ENCODE measurements around the gene COL6A5.
"Not testable (repeated sequence)": the region's sequence is repeated elsewhere in the genome, so short reads cannot be mapped to it uniquely, and the experiment has no call there.

Gene COL6A5

DNA sequence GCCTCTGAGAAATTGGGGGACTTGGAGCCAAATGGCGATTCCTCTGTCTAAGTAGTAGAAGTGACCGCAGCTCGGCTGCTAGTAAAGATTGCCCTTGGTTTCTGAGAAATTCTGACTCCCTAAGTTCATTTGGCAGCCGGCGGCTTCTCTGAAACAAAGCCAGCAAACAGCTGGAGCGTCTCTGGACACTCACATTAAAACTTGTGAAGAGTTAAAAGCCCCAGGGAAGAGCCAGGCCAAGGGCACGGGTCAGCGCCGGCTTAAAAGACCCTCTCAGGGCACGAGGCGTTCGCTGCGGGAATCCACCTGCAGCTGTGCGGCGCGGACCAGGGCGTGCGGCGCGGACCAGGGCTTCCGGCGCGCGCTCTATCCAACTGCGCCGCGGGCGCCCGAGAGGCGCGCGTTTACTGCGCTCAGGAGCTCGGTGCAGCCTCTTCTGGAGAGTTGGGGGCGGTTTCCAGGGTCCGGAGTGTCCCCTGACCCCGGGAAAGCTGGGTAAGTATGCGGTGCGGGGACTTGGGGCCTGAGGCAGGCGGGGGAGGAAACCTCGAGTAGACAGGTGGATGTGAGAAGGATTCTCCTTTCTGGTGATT lies at the start of gene COL6A5:
TSS of gene COL6A5 (plus strand) at position 186 of the 593 bp plus-strand sequence. CDS start 27,967 bp downstream, outside the sequence.
- DNase-seq, result peak; percentile 41

- DNase-seq, result no peak
These were observed 45.9 kb upstream of the COL6A5 start for GRCh38 chr3:130299531-130299930.

GRCh38 chr3:130300888-130301287 lies 44.6 kb upstream of the COL6A5 start:
- no peak for DNase-seq

DNA sequence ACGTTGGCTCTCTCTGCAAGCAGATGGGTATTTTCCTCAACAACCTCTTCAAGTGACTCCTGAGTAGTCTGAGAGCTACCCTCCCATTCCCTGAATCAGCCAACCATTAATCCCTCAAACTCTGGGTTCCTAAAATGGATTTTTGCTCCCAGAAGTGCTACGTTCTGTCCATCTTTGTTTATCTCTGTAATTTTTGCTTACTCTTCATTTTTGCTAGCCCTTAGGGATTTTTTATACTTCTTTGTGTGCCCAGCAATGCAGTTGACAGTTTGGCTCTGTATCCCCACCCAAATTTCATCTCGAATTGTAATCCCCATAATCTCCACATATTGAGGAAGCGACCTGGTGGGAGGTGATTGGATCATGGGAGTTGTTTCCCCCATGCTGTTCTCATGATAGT lies 35.4 kb upstream of the COL6A5 start:
- DNase-seq, result no peak

DNA sequence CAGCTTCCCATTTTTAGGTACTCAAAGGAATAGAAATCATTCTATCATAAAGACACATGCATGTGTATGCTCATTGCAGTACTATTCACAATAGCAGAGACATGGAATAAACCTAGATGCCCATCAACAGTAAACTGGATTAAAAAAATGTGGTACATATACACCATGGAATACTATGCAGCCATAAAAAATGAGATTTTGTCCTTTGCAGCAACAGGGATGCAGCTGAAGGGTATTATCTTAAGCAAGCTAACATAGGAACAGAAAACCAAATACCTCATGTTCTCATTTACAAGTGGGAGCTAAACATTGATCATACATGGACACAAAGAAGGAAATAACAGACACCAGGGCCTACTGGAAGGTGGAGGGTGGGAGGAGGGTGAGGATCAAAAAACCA lies 33.1 kb upstream of the COL6A5 start:
- no peak for DNase-seq

DNA sequence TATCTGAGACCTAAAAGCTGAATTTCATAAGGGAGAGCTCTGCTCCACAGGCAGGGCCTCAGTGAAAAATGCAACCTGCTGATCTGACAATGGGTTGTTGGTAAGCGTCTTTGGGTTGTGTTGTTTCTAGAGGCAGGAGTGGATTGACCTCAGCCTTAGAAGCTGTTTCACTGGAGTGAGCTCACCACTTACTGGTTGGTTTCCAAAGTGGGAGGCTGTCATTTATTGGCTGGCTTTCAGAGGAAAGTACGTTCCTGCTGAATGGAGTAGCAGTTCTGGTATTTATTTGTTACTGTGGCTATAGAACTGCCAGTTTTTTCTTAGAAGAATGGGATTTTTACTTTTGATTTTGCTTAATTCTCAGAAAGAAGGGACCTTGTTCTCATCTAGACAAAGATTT lies 29.3 kb upstream of the COL6A5 start:
- DNase-seq, result peak; percentile 66

GRCh38 chr3:130323503-130323902 lies 22.0 kb upstream of the COL6A5 start:
- no peak for DNase-seq

- no peak for DNase-seq
These were observed 4.7 kb upstream of the COL6A5 start for GRCh38 chr3:130340766-130341165.

DNA sequence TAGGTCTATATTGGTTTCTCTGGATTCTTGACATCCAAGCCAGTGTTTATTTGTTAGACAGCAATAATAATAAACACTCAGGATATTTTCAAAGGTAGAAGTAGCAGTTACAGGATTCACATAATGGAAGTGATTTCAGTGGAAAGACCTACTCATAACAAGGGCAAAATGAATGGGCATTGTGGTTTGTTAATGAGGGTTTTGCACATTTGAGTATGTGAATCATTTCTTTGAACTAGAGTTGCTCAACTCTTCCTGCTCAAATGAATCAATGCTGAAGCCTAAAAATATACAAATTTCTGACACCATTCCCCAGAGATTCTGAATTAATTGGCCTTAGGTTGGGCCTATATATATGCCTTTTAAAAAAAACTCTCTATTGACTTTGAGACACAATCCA lies 4.1 kb upstream of the COL6A5 start:
- DNase-seq, result no peak

DNA sequence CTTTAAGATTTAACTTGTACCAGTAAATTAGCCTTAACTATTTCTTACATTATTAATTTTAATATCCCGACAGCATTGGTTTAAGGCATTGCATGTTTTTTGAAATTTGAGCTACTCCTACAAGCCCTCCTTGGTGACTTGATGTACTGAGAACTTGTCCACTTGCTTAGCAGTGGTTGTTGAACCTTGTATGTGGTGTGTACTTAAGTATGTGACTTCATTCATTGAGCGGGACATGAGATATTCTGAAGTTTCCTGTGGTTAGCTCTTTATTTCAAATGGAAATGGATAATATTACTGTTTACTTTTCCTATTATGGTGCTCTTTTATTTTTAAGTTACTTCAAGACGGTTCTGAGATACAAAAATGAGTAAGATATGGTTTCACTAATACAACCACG lies 3.6 kb upstream of the COL6A5 start:
- DNase-seq, result no peak

DNA sequence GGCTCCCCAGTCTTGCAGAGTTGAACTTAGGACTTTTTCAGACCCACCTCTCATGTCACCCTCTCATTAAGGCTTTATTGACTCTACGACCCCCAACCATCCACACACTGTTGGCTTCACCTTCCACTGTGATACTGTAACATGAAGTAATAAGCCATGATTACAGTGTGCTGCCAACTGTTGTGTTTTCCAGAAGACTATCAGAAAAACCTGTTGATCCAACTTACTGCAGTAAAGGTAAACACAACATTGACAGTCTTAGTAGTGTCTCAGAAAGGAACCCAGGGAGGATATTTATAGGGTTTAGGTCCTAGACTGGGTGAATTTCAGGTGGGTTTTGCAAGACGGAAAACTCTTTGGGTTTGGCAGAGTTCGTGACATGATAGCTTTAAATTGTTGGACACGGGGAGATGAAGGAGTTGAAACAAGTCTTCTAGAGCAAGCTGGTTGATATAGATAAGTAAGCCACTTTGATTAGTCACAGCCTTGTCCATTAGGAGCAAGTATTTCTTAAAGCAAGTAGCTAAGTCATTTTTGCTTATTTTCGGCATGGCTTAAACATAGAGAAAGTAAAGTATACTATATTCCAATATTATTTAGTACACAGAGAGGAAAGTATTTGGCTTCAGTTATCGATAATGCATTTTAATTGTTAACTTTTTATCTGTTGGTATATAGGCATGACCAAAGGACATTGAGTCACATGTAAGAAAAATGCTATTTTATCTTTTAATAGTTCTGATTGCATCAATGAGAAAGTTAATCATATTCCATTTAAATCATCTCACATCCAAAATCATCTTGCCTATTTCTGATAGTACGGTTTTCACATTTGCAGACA lies 2.4 kb upstream of the COL6A5 start:
- no peak for DNase-seq

DNA sequence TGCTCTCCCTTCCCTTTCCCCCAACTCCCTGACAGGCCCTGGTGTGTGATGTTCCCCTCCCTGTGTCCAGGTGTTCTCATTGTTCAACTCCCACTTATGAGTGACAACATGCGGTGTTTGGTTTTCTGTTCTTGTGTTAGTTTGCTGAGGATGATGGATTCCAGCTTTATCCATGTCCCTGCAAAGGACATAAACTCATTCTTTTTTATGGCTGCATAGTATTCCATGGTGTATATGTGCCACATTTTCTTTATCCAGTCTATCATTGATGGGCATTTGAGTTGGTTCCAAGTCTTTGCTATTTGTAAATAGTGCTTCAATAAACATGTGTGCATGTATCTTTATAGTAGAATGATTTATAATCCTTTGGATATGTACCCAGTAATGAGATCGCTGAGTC lies 2.8 kb downstream of the COL6A5 start:
- DNase-seq, result not testable (repeated sequence)

DNA sequence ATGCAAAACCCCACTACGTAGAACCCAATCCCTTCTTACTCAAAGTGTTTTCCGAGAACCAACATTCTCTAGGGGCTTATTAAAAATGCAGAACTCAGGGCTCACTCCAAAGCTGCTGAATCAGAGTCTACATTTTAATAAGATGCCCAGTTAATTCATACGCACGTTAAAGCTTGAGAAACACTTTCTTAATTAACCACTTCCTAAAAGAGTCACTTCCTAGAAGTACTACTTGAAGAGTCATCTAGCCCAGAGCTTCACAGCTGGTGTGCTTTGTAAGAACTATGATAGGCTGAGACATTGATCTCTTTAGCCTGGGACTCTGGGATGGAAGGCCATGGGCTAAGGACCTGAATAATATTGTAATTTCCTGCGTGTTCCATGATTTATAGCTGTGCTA lies 9.0 kb downstream of the COL6A5 start:
- DNase-seq, result no peak

GRCh38 chr3:130374033-130374432 lies 28.6 kb downstream of the COL6A5 start:
- DNase-seq, result no peak

DNA sequence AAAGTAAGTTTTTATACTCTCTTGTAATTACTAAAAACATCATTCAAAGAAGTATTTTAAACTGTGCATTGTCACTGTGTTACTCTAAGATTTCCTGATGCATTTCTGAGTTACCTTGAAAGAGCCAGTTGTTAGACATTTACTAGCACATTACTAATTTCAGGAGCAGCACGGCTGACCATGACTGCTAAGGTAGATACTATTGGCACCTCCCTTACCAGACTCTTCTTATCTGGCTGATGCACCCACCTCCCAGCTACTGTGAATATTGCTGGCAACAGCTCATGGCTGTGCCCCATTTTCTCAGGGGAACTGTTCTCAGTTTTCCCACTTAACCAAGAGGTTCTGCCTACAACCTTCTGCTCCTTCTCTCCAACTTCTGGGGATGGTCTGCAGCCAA lies 29.4 kb downstream of the COL6A5 start:
- DNase-seq, result no peak

GRCh38 chr3:130377960-130378676 lies 32.6 kb downstream of the COL6A5 start:
- DNase-seq, result no peak

GRCh38 chr3:130378677-130379191 lies 33.3 kb downstream of the COL6A5 start:
- no peak for DNase-seq

GRCh38 chr3:130379274-130379673 lies 33.8 kb downstream of the COL6A5 start:
- DNase-seq, result no peak

- DNase-seq, result no peak
These were observed 34.9 kb downstream of the COL6A5 start for GRCh38 chr3:130380398-130380797.

- no peak for DNase-seq
These were observed 38.0 kb downstream of the COL6A5 start for GRCh38 chr3:130383424-130383823.

DNA sequence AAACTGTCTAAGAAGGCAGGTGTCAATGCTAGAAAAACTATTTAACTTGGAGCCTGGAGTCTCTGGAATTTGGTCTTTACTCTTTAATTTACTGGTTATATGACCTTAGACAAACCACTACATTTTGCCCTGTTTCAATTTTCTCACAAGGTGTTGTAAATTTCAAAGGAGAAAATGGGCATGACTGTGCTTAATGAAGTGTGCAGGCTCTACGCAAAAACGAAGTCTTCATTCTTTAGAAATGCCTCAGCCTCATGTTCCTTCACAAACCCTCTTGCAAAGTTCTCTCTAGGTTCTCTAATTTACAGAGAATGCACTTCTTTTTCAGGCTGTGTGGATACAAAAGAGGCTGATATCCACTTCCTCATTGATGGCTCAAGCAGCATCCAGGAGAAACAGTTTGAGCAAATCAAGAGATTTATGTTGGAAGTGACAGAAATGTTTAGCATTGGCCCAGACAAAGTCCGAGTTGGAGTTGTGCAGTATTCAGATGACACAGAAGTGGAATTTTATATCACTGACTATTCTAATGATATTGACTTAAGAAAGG lies 39.1 kb downstream of the COL6A5 start:
- DNase-seq, result no peak

- DNase-seq, result no peak
These were observed 41.3 kb downstream of the COL6A5 start for GRCh38 chr3:130386604-130387263.

Measured in right hindlimb (tissue), 1 donor.